ENCODE measurements around the gene TFB1M.
"Not testable (repeated sequence)": the region's sequence is repeated elsewhere in the genome, so short reads cannot be mapped to it uniquely, and the experiment has no call there.

The TFB1M gene

DNA sequence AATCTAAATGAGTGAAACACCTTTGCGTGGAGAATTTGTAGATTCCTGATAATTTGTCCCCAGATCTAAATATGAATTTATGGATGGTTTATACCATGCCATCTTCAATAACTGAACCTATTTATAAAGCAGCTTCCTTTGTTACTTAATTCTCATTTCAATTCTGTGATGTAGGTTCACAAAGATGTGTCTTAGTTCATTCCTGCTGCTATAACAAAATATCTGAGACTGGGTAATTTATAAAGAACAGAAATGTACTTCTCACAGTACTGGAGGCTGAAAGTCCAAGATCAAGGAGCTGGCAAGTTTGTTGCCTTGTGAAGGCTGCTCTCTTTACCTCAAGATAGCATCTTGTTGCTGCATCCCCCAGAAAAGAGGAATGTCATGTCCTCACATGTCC lies 2.1 kb upstream of the TFB1M start:
- Histone ChIP-seq H3K4me1 (ENCODE audit: insufficient read depth, insufficient read length) (no peaks in the 10 kb centered on the region), H3K27me3 (ENCODE audit: insufficient read depth, insufficient read length) (no peaks in the 10 kb centered on the region), H3K36me3 (ENCODE audit: insufficient read depth, insufficient read length, low read length) (peaks cover 11% of the 10 kb centered on the region), H3K9me3 (ENCODE audit: insufficient read depth, low read length) (0 out of 2 replicates have a peak, but pooled peaks cover 4% of the 10 kb centered on the region), H3K4me3 (ENCODE audit: insufficient read length, low read depth) (no peak overlapping the region), H3K9ac (ENCODE audit: insufficient read length, low read depth) (no peak overlapping the region)
- no peak for DNase-seq (ENCODE audit: low read depth, low spot score)
- no peak for TF ChIP-seq YY1 (IDR thresholded peaks at IDR 0.05; ENCODE audit: insufficient read depth, insufficient read length)
- no peak for TF ChIP-seq ZNF274 (IDR thresholded peaks at IDR 0.05; ENCODE audit: low read depth, low read length)
- no peak for TF ChIP-seq SUZ12 (IDR thresholded peaks at IDR 0.05; ENCODE audit: extremely low read depth, insufficient read depth, insufficient read length)

GRCh38 chr6:155315516-155315871 lies 1.2 kb upstream of the TFB1M start:
- Histone ChIP-seq H3K36me3 (ENCODE audit: insufficient read depth, insufficient read length, low read length) (peaks cover 18% of the 10 kb centered on the region), H3K4me3 (ENCODE audit: insufficient read length, low read depth) (no peak overlapping the region), H3K9ac (ENCODE audit: insufficient read length, low read depth) (no peak overlapping the region), H3K4me1 (ENCODE audit: insufficient read depth, insufficient read length) (no peaks in the 10 kb centered on the region), H3K9me3 (ENCODE audit: insufficient read depth, low read length) (0 out of 2 replicates have a peak, but pooled peaks cover 4% of the 10 kb centered on the region), H3K27me3 (ENCODE audit: insufficient read depth, insufficient read length) (no peaks in the 10 kb centered on the region)
- TF ChIP-seq SUZ12 (IDR thresholded peaks at IDR 0.05; ENCODE audit: extremely low read depth, insufficient read depth, insufficient read length) (no peak), ZNF274 (IDR thresholded peaks at IDR 0.05; ENCODE audit: low read depth, low read length) (no peak), YY1 (IDR thresholded peaks at IDR 0.05; ENCODE audit: insufficient read depth, insufficient read length) (no peak)
- no peak for DNase-seq (ENCODE audit: low read depth, low spot score)

- Histone ChIP-seq H3K4me1 (ENCODE audit: insufficient read depth, insufficient read length) (no peaks in the 10 kb centered on the region), H3K4me3 (ENCODE audit: insufficient read length, low read depth) (peak overlapping the region; percentile 41), H3K9me3 (ENCODE audit: insufficient read depth, low read length) (0 out of 2 replicates have a peak, but pooled peaks cover 4% of the 10 kb centered on the region), H3K27me3 (ENCODE audit: insufficient read depth, insufficient read length) (no peaks in the 10 kb centered on the region), H3K36me3 (ENCODE audit: insufficient read depth, insufficient read length, low read length) (peaks cover 24% of the 10 kb centered on the region), H3K9ac (ENCODE audit: insufficient read length, low read depth) (peak overlapping the region; percentile 73)
- TF ChIP-seq ZNF274 (IDR thresholded peaks at IDR 0.05; ENCODE audit: low read depth, low read length) (no peak), SUZ12 (IDR thresholded peaks at IDR 0.05; ENCODE audit: extremely low read depth, insufficient read depth, insufficient read length) (no peak), YY1 (IDR thresholded peaks at IDR 0.05; ENCODE audit: insufficient read depth, insufficient read length) (no peak)
- no peak for DNase-seq (ENCODE audit: low read depth, low spot score)
Observed at GRCh38 chr6:155314773-155315515, 660 bp upstream of the TFB1M start.

DNA sequence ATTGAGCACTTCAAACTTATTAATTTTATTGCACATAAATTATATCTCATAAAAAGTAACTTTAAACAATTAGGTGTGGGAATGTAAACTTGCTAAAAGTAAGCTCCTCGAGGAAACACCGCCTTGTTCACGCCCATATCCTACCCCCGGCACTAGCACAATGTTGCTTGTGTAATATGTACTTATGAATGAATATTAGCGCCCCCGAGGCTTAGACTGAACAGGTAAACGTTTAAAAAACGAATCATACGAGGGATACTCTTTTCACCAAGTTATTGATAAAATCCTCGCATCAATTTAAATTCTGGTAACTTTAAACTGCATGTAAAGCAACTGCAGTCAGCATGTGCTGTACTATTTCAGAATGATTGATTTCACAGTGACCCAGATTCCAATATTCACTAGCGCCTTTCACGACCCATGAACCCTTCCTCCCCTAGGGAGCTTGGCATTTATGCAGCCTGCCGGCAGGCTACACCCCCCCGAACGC lies 637 bp downstream of the TFB1M start:
- Histone ChIP-seq H3K9me3 (ENCODE audit: insufficient read depth, low read length) (no peaks in the 10 kb centered on the region), H3K9ac (ENCODE audit: insufficient read length, low read depth) (peak overlapping the region; percentile 98), H3K36me3 (ENCODE audit: insufficient read depth, insufficient read length, low read length) (peaks cover 37% of the 10 kb centered on the region), H3K4me1 (ENCODE audit: insufficient read depth, insufficient read length) (no peaks in the 10 kb centered on the region), H3K4me3 (ENCODE audit: insufficient read length, low read depth) (peak overlapping the region; percentile 94), H3K27me3 (ENCODE audit: insufficient read depth, insufficient read length) (no peaks in the 10 kb centered on the region)
- no peak for TF ChIP-seq ZNF274 (IDR thresholded peaks at IDR 0.05; ENCODE audit: low read depth, low read length)
- TF ChIP-seq SUZ12 (IDR thresholded peaks at IDR 0.05; ENCODE audit: extremely low read depth, insufficient read depth, insufficient read length): no peak
- TF ChIP-seq YY1 (IDR thresholded peaks at IDR 0.05; ENCODE audit: insufficient read depth, insufficient read length): no peak
- no peak for DNase-seq (ENCODE audit: low read depth, low spot score)

DNA sequence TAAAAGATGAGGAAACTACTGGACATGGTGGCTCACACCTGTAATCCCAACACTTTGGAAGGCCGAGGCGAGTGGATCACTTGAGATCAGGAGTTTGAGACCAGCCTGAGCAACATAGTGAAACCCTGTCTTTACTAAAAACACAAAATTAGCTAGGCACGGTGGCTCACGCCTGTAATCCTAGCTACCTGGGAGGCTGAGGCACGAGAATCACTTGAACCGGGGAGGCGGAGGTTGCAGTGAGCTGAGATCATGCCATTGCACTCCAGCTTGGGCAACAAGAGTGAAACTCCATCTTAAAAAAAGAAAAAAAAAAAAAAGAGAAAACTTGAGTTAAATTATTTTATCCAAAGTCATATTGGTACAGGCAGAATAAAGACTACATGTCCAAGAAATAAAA lies 1.3 kb downstream of the TFB1M start:
- H3K27me3 ChIP-seq (ENCODE audit: insufficient read depth, insufficient read length); DNase-seq (ENCODE audit: low read depth, low spot score): not testable (repeated sequence)
- H3K36me3 ChIP-seq (ENCODE audit: insufficient read depth, insufficient read length, low read length): peaks cover 44% of the 10 kb centered on the region

DNA sequence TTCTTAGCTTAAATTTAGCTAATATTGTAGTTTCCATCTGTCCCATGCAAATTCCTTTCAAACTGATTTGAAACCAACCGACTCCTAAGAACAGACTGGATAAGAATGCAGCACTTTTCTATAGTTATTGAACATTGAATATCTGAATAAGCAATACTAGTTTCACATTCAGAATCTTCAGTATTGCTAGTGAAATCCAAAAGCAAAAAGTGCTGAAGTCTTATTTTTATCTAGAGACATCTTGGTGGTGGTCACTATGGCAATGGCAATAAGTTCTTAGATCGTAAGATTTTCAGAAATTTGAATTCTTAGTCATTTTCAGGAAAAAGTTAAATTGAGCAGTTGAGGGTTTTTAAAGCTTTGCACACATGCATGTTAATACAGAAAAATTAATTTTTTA lies 2.7 kb downstream of the TFB1M start:
- no peaks in the 10 kb centered on the region for H3K9me3 ChIP-seq (ENCODE audit: insufficient read depth, low read length)
- DNase-seq (ENCODE audit: low read depth, low spot score): no peak
- TF ChIP-seq ZNF274 (IDR thresholded peaks at IDR 0.05; ENCODE audit: low read depth, low read length) (no peak), YY1 (IDR thresholded peaks at IDR 0.05; ENCODE audit: insufficient read depth, insufficient read length) (no peak), SUZ12 (IDR thresholded peaks at IDR 0.05; ENCODE audit: extremely low read depth, insufficient read depth, insufficient read length) (no peak)
- H3K27me3 ChIP-seq (ENCODE audit: insufficient read depth, insufficient read length): no peaks in the 10 kb centered on the region
- H3K4me3 ChIP-seq (ENCODE audit: insufficient read length, low read depth): no peak overlapping the region
- no peak overlapping the region for H3K9ac ChIP-seq (ENCODE audit: insufficient read length, low read depth)
- no peaks in the 10 kb centered on the region for H3K4me1 ChIP-seq (ENCODE audit: insufficient read depth, insufficient read length)
- peaks cover 57% of the 10 kb centered on the region for H3K36me3 ChIP-seq (ENCODE audit: insufficient read depth, insufficient read length, low read length)

More for the DNA sequence above, 1.3 kb downstream of the TFB1M start:
- H3K4me1 ChIP-seq (ENCODE audit: insufficient read depth, insufficient read length); H3K9ac ChIP-seq (ENCODE audit: insufficient read length, low read depth); H3K9me3 ChIP-seq (ENCODE audit: insufficient read depth, low read length): not testable (repeated sequence)
- peak overlapping the region; percentile 94 for H3K4me3 ChIP-seq (ENCODE audit: insufficient read length, low read depth)

DNA sequence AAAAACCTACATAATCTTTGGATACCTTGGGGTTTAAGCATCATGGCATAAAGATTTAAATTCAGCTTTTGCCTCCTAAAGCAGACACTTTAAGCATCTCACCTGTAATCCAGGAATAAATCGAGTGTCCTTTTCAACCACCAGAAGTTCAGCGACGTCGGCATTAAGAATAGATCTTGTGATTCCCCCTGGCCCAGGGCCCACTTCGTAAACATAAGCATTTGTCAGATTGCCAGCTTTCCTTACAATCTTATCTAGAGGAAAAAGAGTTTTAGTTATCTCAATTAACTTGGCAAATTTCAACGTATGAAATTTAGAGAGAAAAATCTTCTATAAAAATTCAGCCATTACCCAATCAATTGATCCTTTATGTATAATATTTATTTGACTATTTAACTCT lies 3.2 kb downstream of the TFB1M start:
- TF ChIP-seq YY1 (IDR thresholded peaks at IDR 0.05; ENCODE audit: insufficient read depth, insufficient read length) (no peak), SUZ12 (IDR thresholded peaks at IDR 0.05; ENCODE audit: extremely low read depth, insufficient read depth, insufficient read length) (no peak), ZNF274 (IDR thresholded peaks at IDR 0.05; ENCODE audit: low read depth, low read length) (no peak)
- DNase-seq (ENCODE audit: low read depth, low spot score): no peak
- no peaks in the 10 kb centered on the region for H3K9me3 ChIP-seq (ENCODE audit: insufficient read depth, low read length)
- H3K27me3 ChIP-seq (ENCODE audit: insufficient read depth, insufficient read length): no peaks in the 10 kb centered on the region
- H3K9ac ChIP-seq (ENCODE audit: insufficient read length, low read depth): no peak overlapping the region
- peaks cover 59% of the 10 kb centered on the region for H3K36me3 ChIP-seq (ENCODE audit: insufficient read depth, insufficient read length, low read length)
- no peak overlapping the region for H3K4me3 ChIP-seq (ENCODE audit: insufficient read length, low read depth)
- H3K4me1 ChIP-seq (ENCODE audit: insufficient read depth, insufficient read length): no peaks in the 10 kb centered on the region
